Right lobe of liver (tissue), 4 donors: ENCODE data around the gene FOXA2.

ENCODE experiments used
- CTCF ChIP-seq, 4 donors: fragments of 200-600 bp in 3 of 4; fragments of 450-650 bp in 1 of 4; IDR thresholded peaks; one replicate each; pipeline versions ENCODE4 v1.5.1 to v1.8.0; 2016 to 2022; ENCODE audit warnings: antibody characterized with exemption in 4 of 4, mild to moderate bottlenecking in 2 of 4
- POLR2A ChIP-seq: fragments of 450-650 bp; IDR thresholded peaks from one replicate; pipeline ENCODE4 v1.6.1; 2017; ENCODE audit warnings: antibody characterized with exemption, mild to moderate bottlenecking
- donor health status: DM: no; HTN: no; CAD: no.
- donor health status: DM: no; HTN: no; CAD: no.
- donor health status: DM: no; HTN: yes; CAD: no.

DNA sequence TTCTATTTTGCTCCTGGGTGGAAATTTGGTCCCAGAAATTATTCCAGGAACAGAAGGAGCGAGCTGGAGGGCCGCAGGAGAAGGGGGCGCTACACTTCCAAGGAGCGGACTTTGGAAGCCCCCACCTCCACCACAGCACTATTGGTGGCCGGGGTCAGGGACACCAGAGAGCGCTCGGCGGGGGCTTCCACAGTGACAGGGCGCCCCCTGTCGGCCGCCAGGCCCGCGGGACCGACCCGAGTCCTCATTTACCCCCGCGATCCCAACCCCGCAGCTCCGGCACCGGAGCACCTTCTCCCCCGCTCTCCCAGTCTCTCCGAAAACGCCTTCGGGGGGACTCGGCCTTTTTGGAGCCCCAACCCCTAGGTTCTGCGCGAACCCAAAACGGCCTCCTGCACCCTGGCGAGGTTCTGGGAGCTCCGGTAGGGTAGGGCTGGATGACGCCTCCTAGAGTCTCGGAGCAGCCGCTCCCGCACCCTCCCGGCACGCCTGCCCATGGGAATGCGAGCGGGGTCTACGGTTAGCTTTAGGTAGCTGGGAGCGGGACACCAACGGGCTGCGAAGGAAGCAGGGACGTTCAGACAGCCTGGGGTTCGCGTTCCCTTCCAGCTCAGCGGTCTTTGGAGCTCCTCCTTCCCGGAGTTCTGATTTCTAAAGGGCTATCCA, 2.4 kb upstream of the FOXA2 start:
- TF ChIP-seq POLR2A (no peak), CTCF (IDR thresholded peaks at IDR 0.05) (peak; percentile 75 to 92 (median 86))
